NCI-H2227 treated with DMSO at 0.1 percent for 48 hours (cell line): Measurements from ENCODE around the gene FARS2.
"Not testable (repeated sequence)": the region's sequence is repeated elsewhere in the genome, so short reads cannot be mapped to it uniquely, and the experiment has no call there.

ENCODE experiments used
- DNase-seq: peaks from one replicate; lab custom pipeline; 2025; lab: John Stamatoyannopoulos, UW

FARS2 gene

DNA sequence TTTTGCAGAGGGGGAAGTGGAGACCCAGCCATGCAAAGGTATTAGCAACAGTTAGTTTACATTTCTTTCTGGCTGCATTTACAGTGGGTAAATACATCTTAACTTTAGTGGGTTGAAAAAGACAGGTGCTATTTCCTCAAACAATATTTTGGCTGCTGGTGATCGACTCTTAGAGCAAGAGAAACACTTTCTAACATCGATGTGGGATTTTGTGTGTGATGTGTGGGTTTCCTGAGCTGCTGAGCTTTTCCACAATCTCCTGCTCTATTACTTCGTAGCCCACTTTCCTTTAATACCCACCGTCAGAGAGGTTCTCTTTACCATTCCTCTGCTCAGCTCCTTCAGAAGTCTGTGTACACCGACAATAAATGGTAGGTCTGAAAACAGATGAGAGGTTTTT lies 406.4 kb downstream of the FARS2 start:
- DNase-seq, result no peak

DNA sequence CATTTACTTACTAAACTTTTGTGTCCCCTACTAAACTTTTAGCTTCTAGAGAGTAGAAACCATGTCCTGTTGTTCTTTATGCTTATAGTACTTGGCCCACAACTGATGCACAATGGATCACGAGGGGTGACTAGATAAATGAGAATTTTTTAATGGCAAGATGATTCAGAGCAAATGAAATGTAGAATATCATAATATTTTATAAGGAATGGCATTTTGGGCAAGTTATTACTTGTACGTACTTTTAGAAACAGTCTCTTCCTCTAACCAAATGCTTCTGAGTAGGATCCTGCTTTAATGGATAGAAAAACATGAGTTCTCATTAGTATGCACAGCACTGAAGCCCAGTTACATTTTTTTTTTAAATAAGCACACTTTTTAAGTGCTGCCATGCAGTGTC lies 409.1 kb downstream of the FARS2 start:
- DNase-seq, result no peak

GRCh38 chr6:5670811-5671561 lies 409.7 kb downstream of the FARS2 start:
- DNase-seq, result no peak

DNA sequence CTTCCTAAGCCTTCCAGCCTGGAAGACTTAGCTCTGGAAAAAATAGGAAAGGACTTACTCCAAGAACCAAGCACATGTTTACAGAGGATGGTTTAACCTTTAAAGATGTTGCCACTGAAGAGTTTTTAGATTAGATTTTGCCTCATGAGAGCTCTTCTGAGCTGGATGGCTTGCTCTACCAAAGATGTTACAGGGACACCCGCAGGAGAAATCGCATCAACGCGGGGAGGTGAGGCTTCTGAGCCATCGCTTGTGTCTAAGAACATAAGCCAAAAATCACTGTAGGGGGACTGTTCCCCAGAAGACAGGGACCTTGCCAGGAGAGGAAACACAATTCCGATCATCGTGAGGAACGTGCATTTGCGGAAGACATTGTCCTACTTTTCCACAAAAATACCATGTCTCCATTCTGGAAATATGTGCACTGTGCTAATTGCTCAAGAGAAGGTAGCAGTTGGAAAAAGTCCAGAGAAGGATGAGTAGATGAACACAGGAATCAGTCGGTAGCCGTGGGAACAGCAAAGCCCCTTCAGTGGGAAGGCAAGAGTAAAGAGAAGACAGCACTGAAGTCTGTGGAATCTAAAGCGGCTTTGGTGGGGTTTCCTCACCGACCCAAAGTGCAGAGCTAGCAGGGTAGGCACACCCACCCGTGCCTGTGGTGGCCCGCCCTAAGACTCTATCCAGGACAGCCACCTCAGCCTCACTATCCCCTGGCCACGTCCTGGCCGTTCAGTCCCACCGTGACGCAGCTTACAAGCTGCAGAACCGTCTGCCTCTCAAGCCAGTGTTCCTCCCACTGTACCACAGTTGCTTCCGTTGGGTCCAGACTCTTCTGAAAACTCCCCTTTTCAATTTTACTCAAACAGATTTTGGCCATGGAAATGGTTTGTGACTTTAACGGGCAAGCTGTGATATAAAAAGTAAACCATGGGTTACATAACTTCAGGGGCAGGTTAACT lies 410.6 kb downstream of the FARS2 start:
- DNase-seq, result no peak

- DNase-seq, result no peak
Observed at GRCh38 chr6:5672581-5673011, 411.3 kb downstream of the FARS2 start.

GRCh38 chr6:5673019-5673790 lies 411.9 kb downstream of the FARS2 start:
- no peak for DNase-seq

DNA sequence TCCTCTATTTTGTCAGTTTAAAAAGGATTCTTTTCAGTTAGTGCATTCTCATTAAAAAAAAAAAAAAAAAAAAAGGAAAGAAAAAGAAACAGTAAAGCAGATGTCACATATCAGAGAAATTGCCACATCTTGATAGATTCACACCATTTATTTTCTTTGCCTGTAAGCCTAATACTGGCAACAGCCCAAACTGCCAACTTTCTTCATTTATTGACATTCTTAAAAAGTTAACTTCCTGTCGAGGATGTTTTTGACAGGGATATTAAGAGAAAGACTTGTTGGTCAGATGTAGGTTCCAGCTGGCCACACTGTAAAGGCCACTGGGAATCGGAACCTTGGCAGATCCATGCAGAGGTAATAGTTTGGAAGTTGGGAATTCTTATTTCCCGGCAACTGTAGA lies 412.8 kb downstream of the FARS2 start:
- DNase-seq, result no peak

DNA sequence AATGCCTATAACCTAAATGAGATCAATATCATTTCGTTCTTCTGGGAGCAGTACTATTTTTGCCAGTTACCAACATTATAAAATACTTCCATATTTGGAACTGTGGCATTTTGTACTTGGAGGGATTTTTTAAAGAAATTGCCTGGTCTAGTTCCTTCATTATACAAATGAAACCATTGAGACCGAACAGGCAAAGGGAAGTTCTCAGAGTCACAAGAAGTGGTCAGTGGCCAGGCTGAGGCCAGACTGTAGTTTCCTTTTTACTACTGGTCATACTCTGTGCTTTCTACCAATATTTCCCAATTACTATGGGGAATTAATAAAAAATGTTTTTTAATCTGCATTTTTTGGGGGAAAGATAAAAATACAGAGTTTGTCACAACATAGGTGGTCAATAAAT lies 413.4 kb downstream of the FARS2 start:
- DNase-seq, result no peak

DNA sequence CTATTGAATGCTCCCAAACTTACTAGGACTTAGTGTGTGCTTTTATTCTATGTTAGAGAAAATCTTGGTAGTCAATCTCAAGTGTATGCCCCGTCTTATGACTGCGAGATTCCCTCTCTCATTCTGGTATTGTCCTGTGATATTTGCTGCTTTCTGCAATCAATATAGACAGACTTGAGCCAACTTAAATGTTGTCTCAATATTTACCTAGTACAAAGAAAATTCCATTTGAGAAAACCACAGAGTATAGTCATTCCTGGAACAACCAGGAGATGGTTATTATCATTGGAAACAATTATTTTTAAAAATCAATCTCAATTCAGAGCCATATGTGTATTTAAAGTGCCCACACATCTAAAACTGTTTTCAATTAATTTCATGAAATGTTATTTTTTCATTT lies 415.4 kb downstream of the FARS2 start:
- DNase-seq, result no peak

- no peak for DNase-seq
Observed at GRCh38 chr6:5677219-5678000, 416.1 kb downstream of the FARS2 start.

- no peak for DNase-seq
Observed at GRCh38 chr6:5679270-5679669, 418.0 kb downstream of the FARS2 start.

GRCh38 chr6:5679691-5680090 lies 418.4 kb downstream of the FARS2 start:
- DNase-seq, result no peak

DNA sequence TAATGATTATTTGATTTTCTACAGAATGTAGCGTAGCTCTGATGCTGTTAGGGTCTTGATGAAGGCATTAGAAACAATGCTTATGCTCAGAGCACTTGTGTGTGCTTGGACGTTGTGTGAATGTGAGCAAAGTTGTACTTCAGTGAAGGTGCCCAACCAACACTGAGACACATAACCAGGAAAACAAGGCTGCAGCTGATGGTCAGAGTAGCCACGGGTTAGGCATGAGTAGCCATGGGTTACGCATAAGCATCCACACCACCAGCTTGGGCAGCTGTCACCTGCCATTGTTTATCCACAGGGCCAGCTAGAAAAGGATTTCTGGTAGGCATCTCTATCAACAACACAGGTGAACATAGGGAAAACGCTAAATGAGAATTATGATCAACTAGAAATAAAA lies 418.8 kb downstream of the FARS2 start:
- DNase-seq, result no peak

- DNase-seq, result no peak
Observed at GRCh38 chr6:5681480-5681879, 420.2 kb downstream of the FARS2 start.

GRCh38 chr6:5682530-5682929 lies 421.2 kb downstream of the FARS2 start:
- DNase-seq, result no peak

- DNase-seq, result not testable (repeated sequence)
Observed at GRCh38 chr6:5683747-5684146, 422.4 kb downstream of the FARS2 start.

DNA sequence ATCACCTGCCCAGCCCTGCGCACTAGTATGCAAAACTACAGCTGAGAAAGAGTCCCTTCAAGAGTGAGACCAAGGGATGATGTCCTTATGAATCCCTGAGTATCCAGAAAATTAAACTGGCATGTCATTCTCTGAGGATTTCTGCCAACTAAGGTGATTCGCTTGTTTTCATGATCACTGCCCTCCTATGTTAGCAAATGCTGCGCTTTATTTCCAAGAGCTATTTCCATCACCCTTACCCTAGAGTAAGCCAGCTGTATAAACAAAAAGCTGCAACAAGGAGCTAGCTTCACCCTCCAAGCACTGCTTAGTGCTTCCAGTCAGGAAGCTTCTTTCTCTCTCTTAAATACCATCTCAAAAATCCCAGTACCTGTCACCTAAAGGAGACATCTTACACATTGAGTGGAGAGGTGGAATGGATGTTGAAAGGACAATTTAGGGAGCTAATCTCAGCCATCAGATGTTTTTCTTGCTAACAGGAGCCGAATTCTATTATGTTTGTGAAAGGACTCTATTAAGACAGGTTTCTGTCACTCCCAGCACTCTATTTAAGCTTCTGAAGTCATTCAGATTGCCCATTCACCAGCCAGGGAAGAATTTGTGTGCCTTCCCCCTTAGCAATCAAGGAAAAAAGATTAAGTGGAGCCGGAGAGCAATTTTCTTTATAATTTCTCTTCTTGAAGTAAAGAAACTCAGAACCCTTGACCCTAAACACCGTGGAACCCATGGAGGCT lies 423.2 kb downstream of the FARS2 start:
- peak; percentile 69 for DNase-seq

- no peak for DNase-seq
Observed at GRCh38 chr6:5693225-5694145, 432.2 kb downstream of the FARS2 start.
